ENCODE measurements around the gene EGLN1. TPM values are rescaled to one million over a fixed set of nuclear protein-coding genes. Genes with fewer than 3 reads are reported as not detected.
A peak's percentile ranks its signal among the peaks of the same experiment; 100 is the strongest.

EGLN1 gene
- total RNA-seq, 4 donors from 2014 or later = 53.2 to 76.7 (median 60.1) TPM

- Histone ChIP-seq H3K9me3 (no peaks in the 10 kb centered on the region), H3K36me3 (no peaks in the 10 kb centered on the region), H3K4me3 (no peak overlapping the region), H3K4me1 (peaks cover 0 to 42% (median 9%) of the 10 kb centered on the region in 4 donors), H3K27me3 (no peaks in the 10 kb centered on the region), H3K27ac (peak overlapping the region in 2 of 4 donors; percentile 98)
- WGBS, 2 donors = 65 to 68% methylated on average over 1 of the region's 1 CpG
- no peak for DNase-seq (ENCODE audit: low spot score in 2 of 2)
- TF ChIP-seq CTCF (IDR thresholded peaks at IDR 0.05) (no peak), EP300 (IDR thresholded peaks at IDR 0.05) (no peak), POLR2A (IDR thresholded peaks at IDR 0.05) (no peak)
These were observed 1.6 kb upstream of the EGLN1 start for GRCh38 chr1:231423648-231424047.

- Histone ChIP-seq H3K4me1 (peaks cover 0 to 50% (median 17%) of the 10 kb centered on the region in 4 donors), H3K4me3 (peak overlapping the region; percentile 67 to 91 (median 80)), H3K36me3 (no peaks in the 10 kb centered on the region), H3K9me3 (no peaks in the 10 kb centered on the region), H3K27ac (peak overlapping the region; percentile 89 to 98 (median 98)), H3K27me3 (no peaks in the 10 kb centered on the region)
- DNase-seq (ENCODE audit: low spot score in 2 of 2) = no peak
- TF ChIP-seq EP300 (IDR thresholded peaks at IDR 0.05) (no peak), CTCF (IDR thresholded peaks at IDR 0.05) (no peak), POLR2A (IDR thresholded peaks at IDR 0.05) (no peak)
- WGBS, 2 donors = 21 to 23% methylated on average over 8 of the region's 8 CpGs
These were observed 767 bp upstream of the EGLN1 start for GRCh38 chr1:231422798-231423309.

- peaks cover 0 to 63% (median 25%) of the 10 kb centered on the region in 4 donors for H3K4me1 ChIP-seq
These were observed 529 bp downstream of the EGLN1 start for GRCh38 chr1:231421546-231421970.

GRCh38 chr1:231420959-231421545 lies 1.0 kb downstream of the EGLN1 start:
- 0 to 1% methylated on average over 28 to 56 of the region's 63 CpGs for WGBS, 2 donors
- Histone ChIP-seq H3K4me3 (peak overlapping the region; percentile 67 to 91 (median 84)), H3K27ac (peak overlapping the region; percentile 89 to 98 (median 98)), H3K27me3 (no peaks in the 10 kb centered on the region), H3K4me1 (peaks cover 0 to 68% (median 29%) of the 10 kb centered on the region in 4 donors), H3K9me3 (no peaks in the 10 kb centered on the region), H3K36me3 (no peaks in the 10 kb centered on the region)
- TF ChIP-seq EP300 (IDR thresholded peaks at IDR 0.05) (no peak), POLR2A (IDR thresholded peaks at IDR 0.05) (no peak), CTCF (IDR thresholded peaks at IDR 0.05) (no peak)
- DNase-seq (ENCODE audit: low spot score in 2 of 2) = peak in 1 of 2 donors; percentile 22

More at GRCh38 chr1:231421546-231421970, 529 bp downstream of the EGLN1 start:
- Histone ChIP-seq H3K27me3 (no peaks in the 10 kb centered on the region), H3K9me3 (no peaks in the 10 kb centered on the region), H3K4me3 (peak overlapping the region; percentile 59 to 91 (median 77)), H3K27ac (peak overlapping the region; percentile 89 to 98 (median 98)), H3K36me3 (no peaks in the 10 kb centered on the region)
- 0 to 1% methylated on average over 3 to 33 of the region's 53 CpGs for WGBS, 2 donors
- no peak for DNase-seq (ENCODE audit: low spot score in 2 of 2)
- TF ChIP-seq CTCF (IDR thresholded peaks at IDR 0.05) (no peak), POLR2A (IDR thresholded peaks at IDR 0.05) (no peak), EP300 (IDR thresholded peaks at IDR 0.05) (no peak)

GRCh38 chr1:231420299-231420958 lies 1.7 kb downstream of the EGLN1 start:
- peaks cover 0 to 71% (median 29%) of the 10 kb centered on the region in 4 donors for H3K4me1 ChIP-seq
- DNase-seq (ENCODE audit: low spot score in 2 of 2) = no peak
- H3K27ac ChIP-seq = peak overlapping the region; percentile 89 to 98 (median 98)
- no peaks in the 10 kb centered on the region for H3K27me3 ChIP-seq
- WGBS, 2 donors = 0 to 1% methylated on average over 18 of the region's 18 CpGs
- peak overlapping the region; percentile 67 to 91 (median 84) for H3K4me3 ChIP-seq
- H3K9me3 ChIP-seq = no peaks in the 10 kb centered on the region
- TF ChIP-seq EP300 (IDR thresholded peaks at IDR 0.05) (peak in 1 of 2 donors; percentile 9), POLR2A (IDR thresholded peaks at IDR 0.05) (no peak)
- H3K36me3 ChIP-seq = no peaks in the 10 kb centered on the region

All from tibial nerve (tissue), 4 donors.